Activated naive CD8-positive, alpha-beta T cell treated with anti-CD3 and anti-CD28 coated beads for 36 hours (primary cell): ENCODE data around the gene NBPF9. TPM values are rescaled to one million over a fixed set of nuclear protein-coding genes. Genes with fewer than 3 reads are reported as not detected.
"Not testable (repeated sequence)": the region's sequence is repeated elsewhere in the genome, so short reads cannot be mapped to it uniquely, and the experiment has no call there.

Experiments
- DNase-seq: peaks from one replicate; pipeline ENCODE4 v3.0.0; 2021
- H3K27ac Mint-ChIP-seq: one replicate; pipeline ENCODE4 v1.8.0; 2022; ENCODE audit warnings: mild to moderate bottlenecking, moderate library complexity, mixed read lengths
- H3K27me3 Mint-ChIP-seq: one replicate; pipeline ENCODE4 v1.8.0; 2022; ENCODE audit warnings: mild to moderate bottlenecking, mixed read lengths
- H3K36me3 Mint-ChIP-seq: one replicate; pipeline ENCODE4 v1.8.0; 2021; ENCODE audit warnings: mild to moderate bottlenecking, mixed read lengths
- H3K4me1 Mint-ChIP-seq: one replicate; pipeline ENCODE4 v1.8.0; 2021; ENCODE audit warnings: mixed read lengths
- H3K4me3 Mint-ChIP-seq: one replicate; pipeline ENCODE4 v1.8.0; 2022; ENCODE audit warnings: mild to moderate bottlenecking, moderate library complexity, mixed read lengths
- H3K9me3 Mint-ChIP-seq: one replicate; pipeline ENCODE4 v1.8.0; 2022; ENCODE audit warnings: mixed read lengths
- total RNA-seq, 2 experiments: library from RNA; stranded (reverse); gene quantifications; one replicate each; pipeline ENCODE4 v1.2.3, GENCODE V29; 2021

NBPF9 gene
- total RNA-seq, 2 experiments from 2014 or later: 13.1 to 13.2 TPM

GRCh38 chr1:149033916-149034315, 69.4 kb downstream of the NBPF9 start:
- H3K27ac Mint-ChIP-seq, H3K36me3 Mint-ChIP-seq, H3K4me1 Mint-ChIP-seq, H3K27me3 Mint-ChIP-seq, H3K9me3 Mint-ChIP-seq, DNase-seq, H3K4me3 Mint-ChIP-seq: not testable (repeated sequence)

DNA sequence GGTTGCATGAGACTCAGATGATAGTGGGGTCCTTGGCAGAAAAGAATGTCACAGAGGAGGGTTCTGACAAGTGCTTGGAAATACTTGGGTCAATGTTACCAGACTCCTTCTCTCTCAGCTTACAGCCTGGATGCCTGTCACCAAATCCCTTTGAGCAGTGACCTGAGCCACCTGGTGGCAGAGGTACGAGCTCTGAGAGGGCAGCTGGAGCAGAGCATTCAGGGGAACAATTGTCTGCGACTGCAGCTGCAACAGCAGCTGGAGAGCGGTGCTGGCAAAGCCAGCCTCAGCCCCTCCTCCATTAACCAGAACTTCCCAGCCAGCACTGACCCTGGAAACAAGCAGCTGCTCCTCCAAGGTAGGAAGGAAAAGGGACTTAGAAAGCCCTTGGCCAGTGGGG, 79.0 kb downstream of the NBPF9 start:
- H3K27ac Mint-ChIP-seq, H3K4me1 Mint-ChIP-seq, DNase-seq, H3K9me3 Mint-ChIP-seq, H3K36me3 Mint-ChIP-seq, H3K27me3 Mint-ChIP-seq, H3K4me3 Mint-ChIP-seq: not testable (repeated sequence)

DNA sequence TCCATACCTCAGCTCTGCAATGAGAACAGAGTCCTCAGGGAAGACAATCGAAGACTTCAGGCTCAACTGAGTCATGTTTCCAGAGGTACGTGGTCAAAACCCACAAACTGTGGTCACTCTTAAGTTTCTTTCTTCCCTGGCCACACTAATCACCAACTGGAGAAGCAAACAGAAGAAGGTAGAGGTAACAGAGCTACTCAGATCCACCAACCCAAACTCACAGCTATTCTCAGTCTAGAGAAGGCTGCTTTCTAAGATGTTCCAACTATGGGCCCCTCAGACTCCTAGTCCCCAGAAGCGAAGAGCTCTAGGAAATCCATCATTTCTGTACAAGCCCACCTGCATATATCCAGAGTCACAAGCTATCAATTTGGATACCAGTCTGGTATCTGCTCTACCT, 84.8 kb downstream of the NBPF9 start:
- H3K27ac Mint-ChIP-seq, DNase-seq, H3K4me1 Mint-ChIP-seq, H3K4me3 Mint-ChIP-seq, H3K9me3 Mint-ChIP-seq, H3K36me3 Mint-ChIP-seq, H3K27me3 Mint-ChIP-seq: not testable (repeated sequence)

GRCh38 chr1:149016626-149017025, 86.7 kb downstream of the NBPF9 start:
- not testable (repeated sequence) for H3K27me3 Mint-ChIP-seq, H3K27ac Mint-ChIP-seq, H3K9me3 Mint-ChIP-seq, DNase-seq, H3K36me3 Mint-ChIP-seq, H3K4me3 Mint-ChIP-seq, H3K4me1 Mint-ChIP-seq

DNA sequence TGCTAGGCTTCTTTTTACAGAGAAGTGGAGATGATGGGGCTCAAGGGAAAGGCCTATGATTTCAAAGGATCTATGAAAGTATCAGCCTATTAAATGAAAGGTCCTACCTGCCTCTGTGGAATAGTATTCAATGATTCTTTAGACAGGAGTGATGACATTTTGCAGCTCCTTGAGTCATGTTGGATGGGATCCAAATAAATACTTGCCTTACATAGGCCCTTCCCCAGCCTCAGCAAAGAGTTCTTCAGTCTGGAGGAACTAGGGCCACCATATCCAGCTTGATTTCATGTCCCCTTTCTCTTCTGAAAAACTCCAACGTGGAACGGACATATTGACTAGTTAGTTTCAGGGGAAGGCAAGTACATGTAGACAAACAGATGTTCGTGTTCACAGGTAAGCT, 87.8 kb downstream of the NBPF9 start:
- not testable (repeated sequence) for H3K36me3 Mint-ChIP-seq, H3K27me3 Mint-ChIP-seq, DNase-seq, H3K9me3 Mint-ChIP-seq, H3K4me3 Mint-ChIP-seq, H3K27ac Mint-ChIP-seq, H3K4me1 Mint-ChIP-seq

GRCh38 chr1:149013513-149013912, 89.8 kb downstream of the NBPF9 start:
- not testable (repeated sequence) for H3K4me3 Mint-ChIP-seq, H3K36me3 Mint-ChIP-seq, DNase-seq, H3K4me1 Mint-ChIP-seq, H3K27ac Mint-ChIP-seq, H3K27me3 Mint-ChIP-seq, H3K9me3 Mint-ChIP-seq

DNA sequence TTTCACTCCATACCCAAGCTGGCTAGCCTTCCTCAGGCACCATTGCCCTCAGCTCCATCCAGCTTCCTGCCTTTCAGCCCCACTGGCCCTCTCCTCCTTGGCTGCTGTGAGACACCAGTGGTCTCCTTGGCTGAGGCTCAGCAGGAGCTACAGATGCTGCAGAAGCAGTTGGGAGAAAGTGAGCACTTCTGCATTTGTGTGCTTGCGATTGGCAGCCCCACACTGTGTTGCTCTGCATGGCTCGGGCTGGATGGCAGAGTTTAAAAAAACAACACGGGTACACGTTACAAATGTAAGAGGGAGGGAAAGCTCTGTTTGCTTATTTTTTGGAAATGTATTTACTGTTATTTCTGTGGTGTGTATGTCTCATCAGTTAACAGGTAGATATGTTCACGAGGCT, 90.8 kb downstream of the NBPF9 start:
- H3K9me3 Mint-ChIP-seq, DNase-seq, H3K27ac Mint-ChIP-seq, H3K27me3 Mint-ChIP-seq, H3K4me3 Mint-ChIP-seq, H3K36me3 Mint-ChIP-seq, H3K4me1 Mint-ChIP-seq: not testable (repeated sequence)

- not testable (repeated sequence) for H3K27me3 Mint-ChIP-seq, H3K36me3 Mint-ChIP-seq, H3K9me3 Mint-ChIP-seq, H3K4me1 Mint-ChIP-seq, H3K27ac Mint-ChIP-seq, H3K4me3 Mint-ChIP-seq, DNase-seq
These were observed 93.6 kb downstream of the NBPF9 start for GRCh38 chr1:149009761-149010160.

GRCh38 chr1:149008769-149009168, 94.6 kb downstream of the NBPF9 start:
- H3K4me3 Mint-ChIP-seq, H3K4me1 Mint-ChIP-seq, H3K36me3 Mint-ChIP-seq, H3K27me3 Mint-ChIP-seq, DNase-seq, H3K27ac Mint-ChIP-seq, H3K9me3 Mint-ChIP-seq: not testable (repeated sequence)

- not testable (repeated sequence) for H3K27me3 Mint-ChIP-seq, H3K9me3 Mint-ChIP-seq, H3K36me3 Mint-ChIP-seq, H3K4me3 Mint-ChIP-seq, H3K27ac Mint-ChIP-seq, DNase-seq, H3K4me1 Mint-ChIP-seq
These were observed 95.0 kb downstream of the NBPF9 start for GRCh38 chr1:149008326-149008725.
